Hepatocyte (in vitro differentiated cells): Measurements from ENCODE around the gene SAMD11. TPM values are rescaled to one million over a fixed set of nuclear protein-coding genes. Genes with fewer than 3 reads are reported as not detected.
"Not testable (repeated sequence)": the region's sequence is repeated elsewhere in the genome, so short reads cannot be mapped to it uniquely, and the experiment has no call there.

Source experiments
- DNase-seq: peaks from one replicate; pipeline ENCODE4 v3.0.0-alpha.2; 2016; ENCODE audit warnings: low spot score
- H2AFZ ChIP-seq: fragments of 200-600 bp; sonication (generic); 2 replicates; pipeline ENCODE4 v1.6.0; 2016; ENCODE audit warnings: antibody characterized with exemption, mild to moderate bottlenecking
- H3K27ac ChIP-seq: fragments of 200-600 bp; sonication (generic); 2 replicates; pipeline ENCODE4 v1.5.1; 2016; ENCODE audit warnings: mild to moderate bottlenecking
- H3K27me3 ChIP-seq: fragments of 200-600 bp; sonication (generic); 2 replicates; pipeline ENCODE4 v1.6.1; 2016
- H3K36me3 ChIP-seq: fragments of 200-600 bp; sonication (generic); replicated peaks from 2 replicates; pipeline ENCODE4 v1.5.1; 2016; ENCODE audit warnings: low read depth; ENCODE audit not compliant: insufficient read depth
- H3K4me1 ChIP-seq: fragments of 200-600 bp; sonication (generic); 2 replicates; pipeline ENCODE4 v1.5.1; 2016; ENCODE audit warnings: mild to moderate bottlenecking, moderate library complexity; ENCODE audit not compliant: insufficient read depth
- H3K4me2 ChIP-seq: fragments of 200-600 bp; sonication (generic); 2 replicates; pipeline ENCODE4 v1.6.0; 2016
- H3K4me3 ChIP-seq: fragments of 200-600 bp; sonication (generic); 2 replicates; pipeline ENCODE4 v1.5.1; 2016; ENCODE audit warnings: mild to moderate bottlenecking
- H3K79me2 ChIP-seq: fragments of 200-600 bp; sonication (generic); 2 replicates; pipeline ENCODE4 v1.6.0; 2017; ENCODE audit warnings: mild to moderate bottlenecking
- H3K9me2 ChIP-seq: fragments of 200-600 bp; sonication (generic); replicated peaks from 2 replicates; pipeline ENCODE4 v1.6.0; 2017; ENCODE audit warnings: mild to moderate bottlenecking; ENCODE audit not compliant: insufficient read depth
- H3K9me3 ChIP-seq: fragments of 200-600 bp; sonication (generic); 2 replicates; pipeline ENCODE4 v1.5.1; 2016; ENCODE audit warnings: low read depth, mild to moderate bottlenecking
- H4K20me1 ChIP-seq: fragments of 200-600 bp; sonication (generic); 2 replicates; pipeline ENCODE4 v1.6.0; 2016; ENCODE audit warnings: mild to moderate bottlenecking; ENCODE audit not compliant: insufficient read depth, poor library complexity, severe bottlenecking
- WGBS: methylation state at CpG from one replicate; pipeline ENCODE4 v1.1.6; 2016; ENCODE audit warnings: low lambda C conversion rate; ENCODE audit errors: missing lambda C conversion rate; 5-methylcytosine and 5-hydroxymethylcytosine counted together
- polyA plus RNA-seq: library from polyadenylated mRNA; unstranded; fragments of >200 nt; fragmentation: Nextera tagmentation; extraction: Ambion mirVana; gene quantifications from 2 replicates; pipeline ENCODE4 v1.2.1, GENCODE V29; 2016
- total RNA-seq: library from RNA; depleted of rRNA; stranded (reverse); fragments of >200 nt; gene quantifications from 2 replicates; pipeline ENCODE4 v1.2.3, GENCODE V29; 2014
- TF ChIP-seq, protein P1 (sequence below): fragments of 200-600 bp; sonication (generic); IDR thresholded peaks from 2 replicates; pipeline ENCODE4 v1.5.1; 2016; ENCODE audit warnings: antibody characterized with exemption, mild to moderate bottlenecking; ENCODE audit not compliant: poor library complexity

The SAMD11 gene
- total RNA-seq, result 9.5 and 10.2 TPM in 2 replicates
- polyA plus RNA-seq, result 17.1 and 20.1 TPM in 2 replicates

DNA sequence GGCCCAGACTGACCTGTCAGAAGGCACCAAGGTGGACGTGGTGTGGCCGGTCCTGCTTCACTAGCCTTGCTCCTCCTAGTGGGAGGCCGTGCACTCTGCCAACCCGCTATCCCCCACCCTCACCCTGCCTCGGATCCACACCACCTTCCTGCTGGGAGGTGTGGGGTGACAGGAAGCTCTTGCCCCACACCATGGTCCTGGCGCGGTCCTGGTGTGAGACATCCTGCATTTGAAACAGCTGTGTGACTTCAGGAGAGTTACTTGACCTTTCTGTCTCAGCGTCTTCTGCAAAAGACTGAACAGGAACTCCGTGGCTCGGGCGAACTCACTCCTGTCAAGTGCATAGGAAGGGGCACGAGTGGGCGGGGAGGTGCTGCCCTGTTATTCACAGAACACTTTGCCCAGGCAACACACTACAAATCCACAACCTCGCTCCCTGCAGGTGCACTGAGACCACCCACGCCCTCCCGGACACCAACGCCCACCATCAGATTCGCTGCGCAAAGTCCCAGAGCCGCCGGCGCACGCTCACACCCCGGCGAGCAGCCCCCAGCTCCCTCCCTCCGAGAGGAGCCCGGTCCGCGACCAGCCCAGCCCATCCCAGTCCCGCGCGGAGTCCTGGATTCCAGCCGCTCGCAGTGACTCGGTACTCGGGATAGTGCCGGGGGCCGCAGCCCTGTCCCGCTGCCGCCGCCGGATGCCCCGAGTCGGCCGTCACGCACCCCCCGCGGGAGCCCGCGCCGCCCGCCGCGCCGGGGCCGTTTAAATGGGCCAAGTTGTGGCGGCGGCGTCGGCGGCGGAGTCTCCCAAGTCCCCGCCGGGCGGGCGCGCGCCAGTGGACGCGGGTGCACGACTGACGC is at the start of gene SAMD11:
TSS of gene SAMD11 (plus strand) at position 793 of the 860 bp plus-strand sequence. CDS start 509 bp downstream, outside the sequence.
- no peak within 1 kb of the TSS for H3K27ac ChIP-seq
- peak within 1 kb of the TSS; percentile 52 for H2AFZ ChIP-seq
- H3K9me3 ChIP-seq, result no peaks in the 10 kb centered on the region
- no peaks in the 10 kb centered on the region for H3K79me2 ChIP-seq
- peaks cover 6% of the 10 kb centered on the region for H4K20me1 ChIP-seq
- H3K4me3 ChIP-seq, result peak within 1 kb of the TSS; percentile 36
- 9% methylated on average over 38 of the region's 72 CpGs for WGBS
- no peaks in the 10 kb centered on the region for H3K9me2 ChIP-seq
- no peaks in the 10 kb centered on the region for H3K36me3 ChIP-seq
- H3K4me2 ChIP-seq, result peak within 1 kb of the TSS; percentile 96
- peaks cover 30% of the 10 kb centered on the region for H3K4me1 ChIP-seq
- peaks cover 47% of the 10 kb centered on the region for H3K27me3 ChIP-seq
- DNase-seq, result peak; percentile 89
- TF ChIP-seq, protein P1, sequence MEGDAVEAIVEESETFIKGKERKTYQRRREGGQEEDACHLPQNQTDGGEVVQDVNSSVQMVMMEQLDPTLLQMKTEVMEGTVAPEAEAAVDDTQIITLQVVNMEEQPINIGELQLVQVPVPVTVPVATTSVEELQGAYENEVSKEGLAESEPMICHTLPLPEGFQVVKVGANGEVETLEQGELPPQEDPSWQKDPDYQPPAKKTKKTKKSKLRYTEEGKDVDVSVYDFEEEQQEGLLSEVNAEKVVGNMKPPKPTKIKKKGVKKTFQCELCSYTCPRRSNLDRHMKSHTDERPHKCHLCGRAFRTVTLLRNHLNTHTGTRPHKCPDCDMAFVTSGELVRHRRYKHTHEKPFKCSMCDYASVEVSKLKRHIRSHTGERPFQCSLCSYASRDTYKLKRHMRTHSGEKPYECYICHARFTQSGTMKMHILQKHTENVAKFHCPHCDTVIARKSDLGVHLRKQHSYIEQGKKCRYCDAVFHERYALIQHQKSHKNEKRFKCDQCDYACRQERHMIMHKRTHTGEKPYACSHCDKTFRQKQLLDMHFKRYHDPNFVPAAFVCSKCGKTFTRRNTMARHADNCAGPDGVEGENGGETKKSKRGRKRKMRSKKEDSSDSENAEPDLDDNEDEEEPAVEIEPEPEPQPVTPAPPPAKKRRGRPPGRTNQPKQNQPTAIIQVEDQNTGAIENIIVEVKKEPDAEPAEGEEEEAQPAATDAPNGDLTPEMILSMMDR, result no peak

- not testable (repeated sequence) for H2AFZ ChIP-seq, H3K4me2 ChIP-seq, H3K9me3 ChIP-seq, H3K36me3 ChIP-seq, H3K4me1 ChIP-seq, H3K9me2 ChIP-seq, DNase-seq, H3K4me3 ChIP-seq, H3K27ac ChIP-seq, H3K79me2 ChIP-seq, H4K20me1 ChIP-seq
- WGBS, result 64% methylated on average over 8 of the region's 8 CpGs
- H3K27me3 ChIP-seq, result peaks cover 16% of the 10 kb centered on the region
These were observed 47.1 kb upstream of the SAMD11 start for GRCh38 chr1:876428-877208.

DNA sequence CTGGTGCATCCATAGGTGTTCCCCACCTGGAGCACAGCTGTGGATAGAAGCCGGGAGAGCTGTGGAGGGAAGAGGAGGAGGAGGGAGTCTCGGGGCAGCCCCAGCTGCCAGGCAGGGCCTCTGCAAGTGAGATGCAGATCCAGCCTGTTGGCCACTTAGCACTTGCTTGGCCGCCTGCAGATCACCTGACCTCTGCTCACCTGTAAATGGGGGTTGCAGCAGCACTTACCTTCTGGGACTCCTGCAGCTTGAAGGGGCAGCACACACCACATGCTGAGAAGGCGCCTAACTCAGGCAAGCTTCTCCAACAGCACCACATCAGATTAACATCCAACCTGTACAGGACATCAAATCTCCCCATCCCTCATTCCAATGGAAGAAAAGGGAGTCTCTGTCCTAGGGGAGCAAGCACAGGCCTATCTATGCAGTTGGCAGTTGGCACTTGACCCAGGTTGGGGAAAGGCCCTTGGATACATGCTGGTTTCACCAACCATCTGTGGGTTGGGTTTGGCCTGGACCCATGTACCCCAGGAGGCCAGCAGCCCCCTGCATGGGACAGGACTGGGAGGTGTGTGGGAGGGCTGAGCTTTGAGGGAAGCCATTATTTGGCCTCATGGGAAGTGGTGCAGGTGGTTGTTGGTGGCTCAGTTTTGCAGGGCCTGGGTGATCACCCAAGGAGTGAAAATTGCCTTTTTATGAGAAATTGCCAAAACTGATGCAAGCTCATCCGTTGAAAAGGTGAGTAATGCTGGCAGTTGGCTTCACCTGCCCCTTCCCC is 46.3 kb upstream of the SAMD11 start:
- H3K79me2 ChIP-seq, H3K4me2 ChIP-seq, H3K27me3 ChIP-seq, H3K9me2 ChIP-seq, H3K4me1 ChIP-seq, H3K9me3 ChIP-seq, H2AFZ ChIP-seq, H3K27ac ChIP-seq, H3K4me3 ChIP-seq, H4K20me1 ChIP-seq, H3K36me3 ChIP-seq, DNase-seq: not testable (repeated sequence)
- 62% methylated on average over 5 of the region's 5 CpGs for WGBS

GRCh38 chr1:880511-880910 is 43.2 kb upstream of the SAMD11 start:
- not testable (repeated sequence) for H3K79me2 ChIP-seq, H3K4me2 ChIP-seq, H2AFZ ChIP-seq, H3K9me2 ChIP-seq, H3K36me3 ChIP-seq, H3K9me3 ChIP-seq, H3K4me1 ChIP-seq, H3K27ac ChIP-seq, H3K4me3 ChIP-seq, DNase-seq, H4K20me1 ChIP-seq
- 32% methylated on average over 2 of the region's 2 CpGs for WGBS
- H3K27me3 ChIP-seq, result peaks cover 18% of the 10 kb centered on the region

DNA sequence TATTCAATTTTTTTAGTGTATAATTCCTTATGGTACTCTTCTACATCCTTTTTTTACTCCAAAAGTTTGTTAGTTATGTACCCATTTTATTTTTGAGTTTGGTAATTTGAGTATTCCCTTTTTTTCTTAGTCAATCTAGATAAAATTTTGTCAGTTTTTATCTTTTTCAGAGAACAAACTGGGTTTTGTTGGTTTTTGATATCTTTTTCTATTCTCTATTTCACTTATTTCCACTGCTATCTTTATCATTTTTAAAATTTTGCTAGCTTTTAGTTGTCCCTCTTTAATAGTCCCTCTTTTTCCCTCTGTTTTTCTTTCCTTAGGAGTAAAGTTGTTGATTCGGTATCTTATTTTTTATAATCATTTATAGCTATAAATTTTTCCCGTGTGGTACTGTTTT is 42.8 kb upstream of the SAMD11 start:
- H3K36me3 ChIP-seq, H3K9me3 ChIP-seq, H3K79me2 ChIP-seq, H3K4me2 ChIP-seq, H2AFZ ChIP-seq, H3K4me1 ChIP-seq, DNase-seq, H3K27ac ChIP-seq, H4K20me1 ChIP-seq, H3K9me2 ChIP-seq, H3K4me3 ChIP-seq: not testable (repeated sequence)
- 85% methylated on average over 2 of the region's 2 CpGs for WGBS
- H3K27me3 ChIP-seq, result peaks cover 20% of the 10 kb centered on the region
